NCI-H2107 (cell line): ENCODE measurements around the gene ARHGAP26.

Experiments
- DNase-seq: peaks from one replicate; lab custom pipeline; 2025; lab: John Stamatoyannopoulos, UW

The ARHGAP26 gene

DNA sequence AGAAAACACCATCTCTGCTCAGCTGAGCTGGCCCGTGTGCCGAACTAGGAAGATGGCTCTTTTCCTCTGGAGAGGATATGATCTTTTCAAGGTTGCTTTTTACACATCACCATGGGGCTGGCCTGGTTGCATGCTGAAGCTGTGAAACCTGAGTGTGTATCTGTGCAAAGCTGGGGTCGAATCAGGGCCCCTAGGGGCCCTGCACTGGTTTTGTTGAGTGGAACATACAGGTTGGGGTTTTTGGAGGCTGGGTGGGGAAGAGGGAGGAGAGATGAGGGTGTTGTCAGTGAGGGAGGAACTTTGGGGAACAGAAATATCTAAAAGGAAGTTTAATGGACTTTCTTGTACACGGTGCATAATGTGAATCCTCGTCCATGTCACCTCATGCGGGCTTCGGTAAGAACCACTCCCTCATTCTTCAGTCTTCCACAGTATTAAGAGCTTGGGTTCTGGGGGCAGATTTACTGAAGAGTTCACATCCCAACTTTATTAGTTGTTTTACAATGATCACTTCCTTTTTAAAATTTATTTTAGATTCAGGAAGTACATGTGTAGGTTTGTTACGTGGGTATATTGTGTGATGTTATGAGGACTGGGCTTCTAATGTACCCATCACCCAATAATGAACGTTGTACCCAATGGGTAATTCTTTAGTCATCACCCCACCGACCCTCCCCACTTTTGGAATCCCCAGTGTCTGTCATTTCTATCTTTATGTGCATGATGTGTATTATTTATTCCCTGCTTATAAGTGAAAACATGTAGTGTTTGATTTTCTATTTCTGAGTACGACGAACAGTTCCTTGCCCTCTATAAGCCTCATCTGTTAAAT, 395.1 kb downstream of the ARHGAP26 start:
- no peak for DNase-seq

DNA sequence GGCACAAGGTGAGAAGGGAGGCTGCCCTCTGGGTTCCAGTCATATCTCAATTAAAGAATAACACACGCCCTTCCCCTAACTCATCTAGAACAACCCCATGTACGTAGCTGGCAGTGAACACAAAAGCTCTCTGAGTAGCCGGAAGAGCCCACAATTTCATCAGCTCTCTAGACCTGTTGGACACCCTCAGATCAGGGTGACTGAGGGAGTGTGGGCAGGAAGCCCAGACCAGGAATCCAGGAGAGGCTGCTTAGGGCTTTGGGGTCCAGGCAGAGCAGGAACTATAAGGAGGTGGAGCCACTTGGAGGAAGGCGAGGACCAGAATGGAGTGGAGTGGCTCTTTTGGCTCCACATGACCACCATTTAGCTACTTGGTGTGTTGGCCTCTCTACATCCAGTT, 395.9 kb downstream of the ARHGAP26 start:
- DNase-seq, result no peak

DNA sequence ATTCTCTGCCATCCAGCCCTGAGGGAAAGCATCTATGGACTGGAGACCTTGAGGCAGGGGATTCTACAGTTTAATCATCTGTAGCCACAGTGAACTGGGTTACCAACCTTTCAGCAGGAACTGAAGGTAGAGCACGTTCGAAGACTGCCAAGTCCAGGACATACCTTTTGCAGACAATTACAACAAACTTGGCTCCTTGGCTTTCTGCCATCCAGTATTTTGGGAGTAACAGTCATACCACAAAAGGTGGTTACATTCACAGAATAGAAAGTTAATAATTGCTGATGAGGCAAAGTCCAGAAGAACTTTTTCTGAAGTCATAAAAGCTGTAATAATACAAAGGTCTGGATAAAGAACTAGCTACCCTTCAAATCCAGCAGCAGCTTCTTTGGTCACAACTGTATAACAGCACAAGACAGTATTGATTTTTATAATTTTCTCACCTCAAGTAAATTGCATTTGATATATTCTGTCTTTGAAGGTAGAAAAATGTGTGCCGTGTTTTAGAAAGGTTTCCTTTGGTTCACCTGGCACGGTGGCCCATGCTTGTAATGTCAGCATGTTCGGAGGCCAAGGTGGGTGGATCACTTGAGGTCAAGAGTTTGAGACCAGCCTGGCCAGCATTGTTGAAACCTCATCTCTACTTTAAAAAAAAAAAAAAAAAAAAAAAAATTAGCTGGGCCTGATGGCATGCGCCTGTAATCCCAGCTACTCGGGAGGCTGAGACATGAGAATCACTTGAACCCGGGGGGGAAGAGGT, 396.7 kb downstream of the ARHGAP26 start:
- DNase-seq, result no peak

DNA sequence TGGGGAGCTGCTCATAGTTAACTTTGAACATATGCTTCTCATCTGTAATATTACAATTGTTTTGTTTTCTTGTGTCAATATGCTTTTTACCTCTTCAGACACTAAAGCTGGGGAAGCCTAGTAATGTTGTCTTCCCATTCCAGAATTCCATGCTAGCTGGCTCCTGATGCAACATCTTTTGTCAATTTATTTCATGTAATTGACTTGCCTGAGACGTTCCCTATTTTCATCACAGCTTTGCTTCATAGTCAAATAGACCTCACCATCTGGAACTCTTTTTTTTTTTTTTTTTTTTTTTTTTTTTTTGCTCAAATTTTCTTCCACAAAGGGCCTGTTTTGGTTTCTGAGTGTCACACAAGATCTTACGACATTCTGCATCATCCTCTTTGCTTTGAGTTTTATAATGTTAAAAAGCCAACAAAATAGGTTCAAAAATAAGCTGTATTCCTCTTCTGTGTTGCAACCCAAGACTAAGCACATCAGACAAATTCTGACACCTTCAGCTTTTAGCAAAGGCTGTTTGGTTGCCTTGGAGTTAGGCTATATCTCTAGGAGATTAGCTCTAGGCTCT, 398.1 kb downstream of the ARHGAP26 start:
- no peak for DNase-seq

DNA sequence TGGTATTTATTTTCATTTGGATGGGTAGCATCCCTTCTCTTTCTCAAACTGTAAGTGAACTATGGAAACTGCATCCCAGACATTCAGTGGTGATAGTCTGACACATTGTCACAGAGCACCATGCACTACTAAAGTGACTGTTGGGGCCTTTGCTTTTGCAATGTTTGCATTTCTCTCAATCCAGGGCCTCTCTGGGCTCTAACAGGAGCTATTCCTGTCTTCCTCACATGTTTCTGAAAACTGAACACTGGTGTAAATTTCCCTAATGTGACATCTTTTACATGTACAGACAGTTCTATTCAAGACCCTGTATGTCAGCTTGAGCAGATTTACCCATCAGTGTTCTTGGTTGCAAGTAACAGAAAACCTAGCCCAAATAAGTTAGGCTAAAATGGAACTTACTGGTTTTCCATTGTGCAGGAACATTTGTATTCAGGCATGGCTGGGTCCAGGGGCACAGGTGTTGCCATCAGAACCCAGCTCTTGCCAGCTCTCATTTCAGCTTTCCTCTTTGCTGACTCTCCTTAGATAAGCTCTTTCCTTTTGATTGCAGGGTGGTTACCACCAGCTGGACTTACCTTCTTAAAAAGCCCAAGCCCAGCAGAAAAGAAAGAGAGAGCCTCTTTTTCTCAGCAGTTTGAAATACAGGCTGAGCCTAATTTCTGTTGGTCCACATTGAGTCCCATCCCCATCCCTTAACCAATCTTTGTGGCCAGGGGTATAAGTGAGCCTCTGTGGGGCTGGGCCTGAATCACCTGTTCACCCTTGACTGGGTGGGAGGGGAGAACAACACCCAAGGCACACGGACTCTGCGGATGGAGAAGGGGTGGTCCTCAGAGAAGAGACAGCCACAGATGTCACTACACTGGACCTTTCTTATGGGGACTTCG, 399.0 kb downstream of the ARHGAP26 start:
- DNase-seq, result no peak

DNA sequence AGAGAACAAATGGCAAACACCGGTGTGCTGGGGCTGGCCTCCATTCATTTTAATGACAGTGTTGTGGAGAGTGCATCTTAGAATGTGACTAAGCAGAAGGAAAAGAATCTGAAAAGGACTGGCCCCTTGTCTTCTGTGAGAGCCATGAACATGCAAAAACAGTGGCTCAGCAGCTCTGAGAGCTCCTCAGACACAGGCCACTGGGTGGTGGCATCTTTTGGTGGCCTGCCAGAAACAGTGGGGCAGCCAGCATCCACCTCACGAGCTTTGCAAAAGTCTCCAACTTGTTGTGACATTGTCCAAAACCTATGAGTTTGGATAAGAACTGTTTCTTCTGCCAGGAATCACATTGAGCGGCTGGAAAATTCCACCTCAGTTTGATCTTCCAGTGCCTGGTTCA, 399.9 kb downstream of the ARHGAP26 start:
- no peak for DNase-seq

DNA sequence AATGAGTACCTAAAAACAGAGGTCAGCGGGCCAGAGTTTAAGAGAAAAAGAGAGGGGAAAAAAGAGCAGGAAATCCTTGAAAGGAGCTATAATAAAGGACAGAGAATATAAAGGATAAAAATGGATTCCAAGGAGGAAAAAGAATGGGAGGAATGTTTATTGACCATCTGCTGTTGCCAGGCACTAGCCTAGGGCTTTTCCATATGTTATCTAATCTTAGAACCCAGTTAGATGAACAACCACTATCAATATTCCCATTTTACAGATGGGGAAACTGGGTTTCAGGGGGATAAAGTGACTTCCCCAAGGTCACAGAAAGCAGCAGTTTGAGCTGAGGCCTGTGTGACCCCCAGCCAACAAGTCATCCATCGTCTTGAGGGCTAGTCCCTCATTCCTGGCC, 400.8 kb downstream of the ARHGAP26 start:
- no peak for DNase-seq

DNA sequence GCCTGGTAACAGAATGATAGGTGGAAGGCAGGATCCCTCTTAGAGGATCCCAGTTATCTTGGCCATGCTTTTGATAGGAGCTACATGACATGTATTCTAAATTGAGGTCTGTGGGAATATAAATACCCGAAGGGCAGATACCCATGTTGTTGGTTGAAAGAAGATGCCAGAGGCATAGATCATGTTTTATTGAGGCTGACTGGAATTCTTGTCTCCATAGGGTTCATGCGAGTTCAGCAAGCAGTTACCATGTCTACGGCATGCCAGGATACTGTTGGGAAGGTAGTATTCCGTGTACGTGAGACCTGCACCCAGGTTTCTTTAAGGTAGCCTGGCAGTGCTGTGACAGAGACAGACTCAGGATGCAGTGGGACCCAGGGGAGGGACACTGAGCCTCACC, 402.6 kb downstream of the ARHGAP26 start:
- DNase-seq, result no peak

DNA sequence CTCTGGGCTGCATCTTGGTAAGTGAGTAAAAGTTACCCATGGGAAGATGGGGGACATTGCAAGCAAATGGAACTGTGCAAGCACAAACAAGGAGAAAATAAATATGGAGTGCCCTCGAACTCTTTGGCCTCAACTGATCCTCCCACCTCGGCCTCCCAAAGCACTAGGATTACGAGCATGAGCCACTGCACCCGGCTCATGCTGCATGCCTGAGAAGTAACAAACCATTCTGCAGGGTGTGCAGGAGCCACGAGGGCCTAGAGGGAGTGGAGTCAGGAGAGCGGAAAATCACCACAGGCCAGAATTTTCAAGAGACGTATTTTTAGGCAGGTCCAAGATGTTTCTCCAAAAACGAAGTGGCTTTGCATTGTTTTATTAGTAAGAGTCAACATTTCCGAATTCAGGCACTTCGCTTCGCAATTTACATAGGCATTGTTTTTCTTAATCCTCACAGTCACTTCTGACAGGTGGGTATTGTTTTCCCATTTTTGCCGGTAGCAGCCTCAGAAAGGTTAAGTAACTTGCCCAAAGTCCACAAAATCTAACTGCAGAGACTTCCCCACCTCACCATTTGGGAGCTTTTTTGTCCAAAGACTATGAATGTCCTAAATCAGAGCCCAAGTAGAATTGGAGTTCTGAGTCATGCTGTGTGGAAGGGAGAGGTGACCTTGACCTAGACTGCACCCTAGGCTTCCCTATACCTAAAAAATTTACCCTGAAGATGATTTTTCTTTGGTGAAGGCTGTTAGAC, 403.1 kb downstream of the ARHGAP26 start:
- DNase-seq, result no peak

DNA sequence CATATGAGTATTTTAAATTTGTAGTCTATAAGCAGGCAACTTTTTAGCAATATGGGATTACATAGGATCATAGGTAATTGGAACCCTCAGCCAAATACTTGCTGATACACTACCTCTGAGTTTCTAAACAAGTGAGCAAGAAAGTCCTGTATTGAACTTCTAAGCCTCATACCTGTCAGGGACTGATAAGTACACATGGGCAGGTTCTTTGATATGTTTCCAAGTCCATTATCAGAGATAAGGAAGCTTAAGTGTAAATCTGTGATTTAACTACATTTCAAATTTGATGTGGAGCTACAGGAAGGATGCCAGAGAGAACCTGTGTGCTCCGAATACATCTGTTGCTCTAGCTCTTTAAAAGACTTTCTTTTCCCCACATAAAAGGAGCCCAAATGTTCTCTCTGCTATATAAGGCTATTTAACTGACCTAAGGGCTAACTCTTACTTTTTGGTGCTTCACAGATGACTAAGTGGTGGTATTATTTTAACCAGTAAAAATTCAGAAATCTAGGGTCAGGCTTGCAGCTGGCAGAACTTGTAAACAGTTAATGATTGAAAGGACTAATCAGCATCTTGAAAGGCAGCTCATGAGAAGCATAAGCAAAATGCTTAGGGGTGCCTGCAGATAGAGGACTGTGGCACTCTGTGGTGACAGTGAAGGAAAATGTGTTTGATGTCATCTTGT, 404.7 kb downstream of the ARHGAP26 start:
- DNase-seq, result no peak

DNA sequence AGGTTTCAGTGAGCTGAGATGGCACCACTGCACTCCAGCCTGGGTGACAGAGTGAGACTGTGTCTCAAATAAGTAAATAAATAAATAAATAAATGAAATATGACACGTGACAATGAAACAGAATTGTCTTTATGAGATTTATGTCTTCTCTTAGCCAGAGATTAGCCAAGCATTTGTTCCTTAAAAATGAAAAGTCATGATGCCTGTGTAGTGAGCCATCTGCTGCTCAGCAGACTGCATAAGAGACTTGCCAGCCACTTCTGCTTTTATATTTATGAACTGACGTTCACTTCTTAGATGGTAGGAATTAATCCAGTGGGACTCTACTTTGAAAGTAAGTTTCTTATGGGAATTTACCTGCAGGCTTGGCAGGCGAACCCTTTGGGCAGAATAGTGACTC, 405.9 kb downstream of the ARHGAP26 start:
- no peak for DNase-seq

DNA sequence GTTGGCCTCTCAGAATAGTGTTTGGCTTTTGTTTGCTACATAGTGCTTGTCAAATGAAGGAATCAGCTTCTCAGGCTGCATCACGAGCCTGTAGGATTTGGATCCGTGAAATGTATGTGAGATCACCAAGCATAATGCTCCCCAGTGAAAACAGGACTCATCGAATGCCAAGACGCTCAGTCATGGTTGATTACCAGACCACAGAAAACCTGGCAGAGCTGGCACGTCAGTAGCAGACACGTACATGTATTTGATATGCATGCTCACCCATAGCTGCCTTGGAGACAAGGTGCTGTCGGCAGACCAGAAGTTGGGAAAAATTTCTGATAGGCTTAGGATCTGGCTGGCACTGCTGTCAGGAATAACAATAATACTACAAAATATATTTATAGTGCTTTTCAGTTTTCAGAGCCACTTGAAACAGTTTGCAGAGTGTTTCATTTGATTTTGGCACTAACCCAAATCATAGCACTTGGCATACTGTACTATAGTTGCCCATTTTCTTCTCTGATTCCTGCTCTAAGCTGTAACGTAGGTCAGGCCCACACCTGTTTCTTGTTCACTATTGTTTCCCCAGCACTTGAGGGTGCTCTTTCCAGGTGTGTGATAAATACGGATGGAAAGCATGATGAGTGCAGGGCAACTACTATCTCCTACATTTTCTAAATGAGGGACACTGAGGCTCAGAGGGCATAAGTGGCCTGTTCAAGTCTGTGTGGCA, 407.2 kb downstream of the ARHGAP26 start:
- DNase-seq, result peak; percentile 57

DNA sequence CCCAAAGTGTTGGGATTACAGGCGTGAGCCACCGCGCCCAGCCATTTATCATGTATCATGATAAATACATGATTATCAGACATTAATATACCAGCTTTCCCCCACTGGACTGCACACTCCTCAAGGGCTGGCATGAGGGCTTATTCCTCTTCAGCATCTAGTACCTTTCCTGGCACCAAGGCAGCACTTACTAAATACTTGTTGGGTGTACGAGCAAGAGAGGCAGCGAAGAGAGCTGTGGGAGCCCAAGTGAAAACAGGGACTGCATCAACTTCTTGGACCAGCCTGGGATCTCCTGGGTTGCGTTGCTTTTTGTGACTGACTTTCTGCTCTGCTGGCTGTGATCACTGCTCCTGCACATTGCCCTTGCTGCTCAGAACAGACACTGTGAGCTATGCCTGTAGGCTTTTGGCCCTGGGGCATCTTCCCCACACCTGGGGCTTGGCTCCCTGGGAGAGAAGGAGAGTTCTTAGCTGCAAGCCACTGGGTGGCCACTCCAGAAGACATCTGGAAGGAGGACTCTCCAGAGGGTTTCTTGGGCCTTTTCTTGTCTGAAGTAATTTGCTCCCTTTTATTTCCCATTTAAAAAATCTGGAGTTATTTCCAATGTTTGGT, 409.1 kb downstream of the ARHGAP26 start:
- no peak for DNase-seq

DNA sequence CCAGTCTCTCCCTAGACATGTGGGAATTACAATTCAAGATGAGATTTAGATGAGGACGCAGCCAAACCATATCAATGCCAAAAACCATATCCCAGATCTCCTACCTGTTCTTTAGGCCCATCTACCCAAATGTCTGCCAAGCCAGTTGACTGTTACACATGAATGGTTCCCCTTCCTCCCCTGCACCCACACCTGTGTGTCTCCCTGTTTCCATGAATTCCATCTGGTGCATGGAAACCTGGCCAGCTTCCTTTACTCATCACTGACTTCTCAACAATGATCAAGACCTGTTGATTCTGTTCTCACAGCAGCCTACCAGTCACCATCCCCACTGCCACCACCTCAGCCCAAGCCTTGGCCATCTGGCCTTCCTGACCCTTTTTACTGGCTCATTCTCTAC, 410.6 kb downstream of the ARHGAP26 start:
- no peak for DNase-seq

DNA sequence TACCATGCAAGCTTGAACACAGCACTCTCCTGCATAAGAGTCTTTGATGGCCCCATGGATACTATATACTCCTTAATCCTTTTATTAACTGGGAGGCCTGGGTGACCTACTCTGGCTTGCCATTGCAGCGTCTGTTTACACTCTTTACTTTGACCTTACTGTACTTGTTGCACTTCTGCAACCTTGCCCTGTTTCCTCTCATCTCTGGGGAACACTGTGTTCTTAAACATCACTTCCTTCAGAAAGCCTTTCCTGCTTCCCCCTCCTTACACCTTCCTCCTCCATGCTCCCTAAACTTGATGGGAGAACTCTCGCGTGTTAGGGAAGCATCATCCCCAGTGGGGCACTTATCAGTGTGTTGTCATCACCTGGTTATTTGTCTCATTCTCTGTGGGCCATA, 411.0 kb downstream of the ARHGAP26 start:
- DNase-seq, result no peak

DNA sequence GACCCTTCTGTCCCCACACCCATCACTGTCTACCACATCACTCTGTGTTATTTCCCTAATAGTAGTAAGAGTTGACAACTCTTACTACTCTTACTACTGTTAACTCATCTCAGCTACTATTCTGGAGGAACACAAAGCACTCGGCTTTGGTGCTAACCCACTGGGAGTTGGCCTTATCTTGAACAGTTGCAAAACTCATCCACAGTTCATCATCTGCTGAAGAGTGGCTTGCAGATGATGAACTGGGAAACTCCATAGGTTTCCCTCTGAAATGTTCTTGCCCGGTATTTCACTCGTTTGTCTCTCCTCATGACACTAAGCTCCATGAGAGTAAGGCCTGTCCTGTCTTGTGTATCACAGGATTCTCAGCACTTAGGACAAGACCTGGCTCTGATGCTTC, 411.9 kb downstream of the ARHGAP26 start:
- DNase-seq, result no peak

DNA sequence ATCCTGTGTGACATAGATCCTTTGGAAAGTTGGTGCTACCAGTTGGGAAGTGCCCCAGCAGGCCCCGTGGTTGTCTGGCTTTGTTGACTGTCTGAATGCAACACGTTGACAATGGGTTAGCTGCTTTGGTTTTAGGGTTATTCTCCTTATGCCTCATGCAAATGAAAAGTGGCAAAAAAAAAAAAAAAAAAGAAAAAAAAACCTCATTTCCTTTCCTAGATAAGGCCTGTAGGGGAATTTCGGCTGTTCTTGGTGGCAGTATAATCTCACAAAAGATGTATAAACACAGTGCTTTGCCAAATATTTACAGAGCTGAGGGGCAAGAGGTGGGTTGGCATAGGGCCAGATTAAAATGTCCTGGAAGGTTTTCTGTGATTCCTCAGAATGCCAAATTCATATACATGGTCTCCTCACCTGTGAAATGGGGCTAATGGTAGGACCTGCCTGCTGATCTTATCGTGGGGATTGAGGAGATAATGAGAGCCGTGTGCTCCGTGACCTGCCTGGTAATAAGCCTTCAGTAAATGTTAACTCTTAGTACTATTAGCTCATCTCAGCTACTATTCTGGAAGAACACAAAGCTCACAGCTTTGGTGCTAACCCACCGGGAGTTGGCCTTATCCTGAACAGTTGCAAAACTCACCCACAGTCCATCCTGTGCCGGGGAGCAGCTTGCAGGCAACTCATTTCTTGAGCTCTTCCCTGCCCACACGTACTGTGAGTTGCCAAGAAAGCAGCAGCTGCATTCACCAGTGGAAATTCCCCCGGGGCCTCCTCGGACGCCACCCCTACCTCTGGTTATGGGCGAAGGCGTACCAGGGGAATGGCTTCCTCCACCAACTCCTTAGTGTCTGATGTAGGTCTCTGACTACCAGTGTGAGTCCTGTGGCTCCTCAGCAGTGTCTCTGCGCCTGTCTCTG, 413.0 kb downstream of the ARHGAP26 start:
- no peak for DNase-seq

DNA sequence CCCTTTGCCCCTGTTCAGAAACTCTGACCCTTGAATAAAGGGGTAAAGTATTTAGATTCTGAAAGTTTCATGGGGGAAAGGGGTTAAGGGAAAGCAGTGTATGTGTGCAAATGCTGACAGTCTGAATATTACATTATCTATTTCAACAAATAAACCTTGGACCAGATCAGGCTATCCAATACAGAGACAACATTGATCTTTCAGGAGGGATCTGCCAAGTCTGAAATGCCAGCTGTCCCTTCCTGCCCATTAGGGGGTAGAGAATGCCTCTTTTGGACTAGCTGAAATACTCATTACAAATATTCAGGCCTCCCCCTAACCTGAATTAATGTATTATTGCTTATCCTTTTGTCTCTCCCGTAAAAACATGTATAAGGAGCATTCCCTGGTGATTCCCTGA, 413.8 kb downstream of the ARHGAP26 start:
- no peak for DNase-seq

DNA sequence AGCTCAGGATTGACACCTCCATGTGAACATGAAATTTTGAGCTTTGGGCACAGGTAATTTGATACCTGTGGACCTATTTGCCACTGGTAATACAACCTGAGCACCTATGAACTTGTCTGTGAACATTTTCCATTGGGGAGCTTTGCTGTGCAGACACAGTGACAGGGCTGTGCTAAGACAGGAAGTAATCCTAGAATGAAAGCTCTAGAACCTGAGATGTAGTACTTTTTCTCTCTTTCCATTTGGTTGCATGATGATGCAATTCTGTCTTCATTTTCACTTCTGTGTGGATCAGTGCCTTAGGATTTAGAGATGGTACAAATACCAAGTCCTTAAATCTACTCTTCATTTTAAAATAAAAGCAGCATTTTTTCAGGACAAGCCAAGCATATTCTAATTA, 416.4 kb downstream of the ARHGAP26 start:
- no peak for DNase-seq
